HS-27A (cell line): Measurements from ENCODE around the gene SEPTIN3.
"Not testable (repeated sequence)": the region's sequence is repeated elsewhere in the genome, so short reads cannot be mapped to it uniquely, and the experiment has no call there.

Experiments used
- DNase-seq: peaks from one replicate; pipeline ENCODE4 v3.0.0-alpha.2; 2012; ENCODE audit warnings: low read depth, missing footprints

Gene SEPTIN3

DNA sequence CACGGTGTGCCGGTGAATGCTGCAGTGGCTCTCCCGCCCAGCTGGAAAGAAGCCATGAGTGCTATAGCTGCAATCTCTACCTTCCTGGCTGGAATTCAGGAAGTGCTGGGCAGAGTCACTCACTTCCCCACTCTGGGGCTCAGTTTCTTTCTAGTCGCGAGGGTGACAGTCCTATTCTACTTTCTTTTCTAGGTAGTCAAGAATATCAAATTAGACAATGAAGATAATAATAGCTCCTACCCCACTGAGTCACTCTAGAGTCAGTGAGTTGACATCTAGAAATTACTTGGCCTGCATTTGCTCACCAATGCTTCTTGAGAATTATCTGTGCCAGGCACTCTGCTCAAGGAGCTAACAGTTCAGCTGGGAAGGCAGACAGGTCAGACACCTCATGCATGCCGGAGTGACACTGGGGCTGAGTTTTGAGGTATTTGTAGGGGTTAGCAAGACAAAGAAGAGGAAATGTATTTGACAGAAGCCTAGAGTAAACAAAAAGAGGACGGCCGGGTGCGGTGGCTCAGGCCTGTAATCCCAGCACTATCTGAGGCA is 25.5 kb upstream of the SEPTIN3 start:
- no peak for DNase-seq

DNA sequence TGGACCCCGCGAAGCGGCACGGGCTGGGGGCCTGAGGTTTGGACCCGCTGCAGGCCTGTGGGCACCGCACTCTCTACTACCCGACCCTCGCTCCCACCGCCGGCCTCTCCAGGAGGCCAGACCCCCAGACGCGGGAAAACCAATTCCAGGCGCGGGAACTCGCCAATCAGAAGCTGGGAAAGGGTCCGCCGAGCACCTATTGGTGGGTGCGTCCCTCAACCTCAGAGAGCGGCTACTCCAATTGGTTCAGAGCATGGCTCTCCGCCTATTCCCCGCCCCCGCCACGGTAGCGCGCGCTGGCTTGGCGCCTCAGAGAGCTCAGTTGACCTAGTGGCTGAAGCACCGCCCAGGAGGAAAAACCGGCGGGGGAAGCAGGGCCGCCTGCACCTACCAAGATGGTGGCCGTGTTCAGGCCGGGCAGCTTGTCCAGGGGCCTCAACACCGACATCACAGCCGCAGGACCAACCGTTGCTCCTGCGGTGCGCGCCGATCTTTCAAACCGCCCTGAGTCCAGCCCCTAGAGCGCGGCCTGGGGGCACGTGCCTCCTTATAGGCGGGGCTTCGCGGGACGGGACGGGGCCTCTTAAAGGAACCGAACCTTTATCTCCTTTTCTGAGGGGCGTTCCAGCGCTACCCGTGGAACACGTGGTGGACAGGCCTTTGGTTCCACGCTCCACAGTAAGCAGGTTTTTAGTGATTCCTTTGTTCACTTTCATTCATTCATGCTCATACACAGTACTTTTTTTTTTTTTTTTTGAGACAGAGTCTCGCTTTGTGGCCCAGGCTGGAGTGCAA is 22.4 kb upstream of the SEPTIN3 start, which contains the start of gene CENPM:
CENPM (minus strand) TSS at position 524 of the 795 bp plus-strand sequence; CDS start at position 448, 76 bp downstream.
- peak; percentile 88 for DNase-seq

GRCh38 chr22:41947424-41948080 is 21.7 kb upstream of the SEPTIN3 start:
- no peak for DNase-seq

DNA sequence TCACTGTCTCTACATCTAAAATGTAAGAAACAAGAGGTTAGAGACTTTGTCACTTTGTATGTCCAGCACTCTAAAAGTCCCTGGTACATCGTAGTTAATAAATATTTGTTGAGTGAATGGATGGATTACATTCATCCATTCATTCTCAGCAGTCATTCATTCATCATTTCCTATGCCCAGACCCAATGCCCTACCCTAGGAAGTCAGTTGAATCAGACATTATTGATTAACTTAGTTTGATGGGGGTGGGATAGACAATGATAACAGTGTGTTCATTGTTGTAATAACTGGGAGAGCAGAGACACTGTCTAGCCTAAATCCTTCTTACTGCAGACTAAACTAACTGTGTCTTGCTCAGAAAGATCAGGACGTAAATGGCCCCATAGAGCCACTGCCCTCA is 21.1 kb upstream of the SEPTIN3 start:
- no peak for DNase-seq

DNA sequence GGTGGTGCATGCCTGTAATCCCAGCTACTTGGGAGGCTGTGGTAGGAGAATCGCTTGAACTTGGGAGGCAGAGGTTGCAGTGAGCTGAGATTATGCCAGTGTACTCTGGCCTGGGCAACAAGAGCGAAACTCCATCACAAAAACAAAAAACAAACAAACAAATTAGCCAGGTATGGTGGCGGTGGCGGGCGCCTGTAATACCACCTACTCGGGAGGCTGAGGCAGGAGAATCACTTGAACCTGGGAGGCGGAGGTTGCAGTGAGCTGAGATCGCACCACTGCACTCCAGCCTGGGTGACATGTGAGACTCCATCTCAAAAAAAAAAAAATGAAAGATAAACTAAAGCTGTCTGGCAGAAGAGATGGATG is 20.3 kb upstream of the SEPTIN3 start:
- DNase-seq, result not testable (repeated sequence)

DNA sequence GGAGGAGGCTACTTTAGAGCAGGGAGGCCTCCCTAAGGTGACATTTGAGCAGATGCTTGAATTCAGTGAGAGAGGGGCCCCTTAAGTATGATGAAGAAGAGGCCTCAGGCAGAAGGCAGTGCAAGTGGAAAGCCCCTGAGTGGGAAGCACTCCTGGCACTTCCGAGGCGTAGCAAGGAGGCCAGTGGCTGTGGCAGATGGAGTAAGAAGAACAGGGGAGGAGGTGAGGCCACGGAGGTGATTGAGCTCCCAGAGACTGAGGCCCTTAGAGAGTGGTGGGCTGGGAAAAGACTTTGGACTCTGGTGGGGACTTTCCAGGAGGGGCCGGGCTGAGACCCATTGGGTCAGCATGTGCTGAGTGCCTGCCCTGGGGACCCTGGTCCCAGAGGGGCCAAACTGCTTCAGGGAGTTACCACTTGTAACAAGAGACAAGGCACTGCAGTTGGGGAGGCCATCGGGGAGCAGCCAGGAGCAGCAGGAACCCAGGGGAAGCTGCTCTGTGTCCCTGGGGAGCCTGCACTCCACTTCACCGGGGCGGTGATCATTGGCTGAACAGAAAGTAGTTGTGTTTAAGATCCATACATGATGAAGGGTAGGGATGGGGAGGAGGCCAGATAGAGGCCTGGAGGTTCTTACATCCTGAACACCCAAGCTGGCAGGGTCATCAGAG is 19.8 kb upstream of the SEPTIN3 start:
- no peak for DNase-seq

DNA sequence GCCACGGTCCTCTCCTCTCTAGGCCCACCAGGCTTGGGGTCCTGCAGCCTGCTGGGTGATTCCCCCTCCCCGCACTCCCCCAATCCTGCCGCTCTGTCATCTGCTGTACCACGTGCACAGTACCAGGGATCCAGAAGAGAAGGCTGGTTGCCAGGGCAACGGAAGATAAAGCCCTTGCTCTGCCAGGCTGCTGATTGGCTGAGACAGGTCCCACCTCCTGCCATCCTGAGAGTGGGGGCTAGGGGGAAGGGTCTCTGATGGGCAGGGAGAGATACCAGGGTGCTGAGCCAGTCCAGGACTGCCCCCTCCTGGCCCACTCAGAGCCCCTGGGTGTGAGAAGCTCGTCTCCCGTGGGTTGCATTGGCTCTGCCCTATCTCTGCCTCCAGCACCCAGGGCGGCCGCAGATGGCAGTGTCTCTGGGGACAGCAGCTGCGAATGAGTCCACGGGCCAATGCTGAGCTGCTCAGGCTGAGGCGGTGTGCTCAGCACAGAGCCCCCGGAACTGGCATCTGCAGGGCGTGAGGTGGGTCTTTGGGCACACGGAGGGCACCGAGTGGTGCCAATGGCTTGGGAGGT is 17.3 kb upstream of the SEPTIN3 start, which contains the start of gene SMIM45:
SMIM45 (plus strand) TSS at position 253 of the 577 bp plus-strand sequence.
- no peak for DNase-seq

DNA sequence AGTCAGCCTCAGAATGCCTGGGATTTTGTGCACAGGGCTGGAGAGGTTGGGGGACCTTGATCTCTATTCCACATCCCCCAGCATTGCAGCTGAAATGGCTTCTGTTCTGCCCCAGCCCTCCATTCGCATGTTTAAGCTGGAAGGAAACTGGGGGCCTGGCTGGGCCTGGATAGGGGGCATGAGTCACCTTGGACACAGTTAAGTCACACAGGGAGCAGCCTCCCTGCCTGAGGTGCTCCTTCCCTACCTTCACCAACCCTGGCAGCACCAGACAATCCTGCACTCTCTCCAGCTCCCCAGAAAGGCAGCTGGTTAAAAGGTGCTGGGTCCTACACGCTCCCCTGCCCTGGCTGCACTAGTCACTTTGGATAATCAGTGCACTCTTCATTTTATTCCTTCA is 16.5 kb upstream of the SEPTIN3 start:
- no peak for DNase-seq

- DNase-seq, result no peak
Measured at GRCh38 chr22:41957941-41958556, 11.2 kb upstream of the SEPTIN3 start.

GRCh38 chr22:41963453-41964111 is 5.7 kb upstream of the SEPTIN3 start:
- no peak for DNase-seq

GRCh38 chr22:41964112-41964491 is 5.1 kb upstream of the SEPTIN3 start:
- no peak for DNase-seq

- DNase-seq, result no peak
Measured at GRCh38 chr22:41966225-41966606, 3.0 kb upstream of the SEPTIN3 start.

DNA sequence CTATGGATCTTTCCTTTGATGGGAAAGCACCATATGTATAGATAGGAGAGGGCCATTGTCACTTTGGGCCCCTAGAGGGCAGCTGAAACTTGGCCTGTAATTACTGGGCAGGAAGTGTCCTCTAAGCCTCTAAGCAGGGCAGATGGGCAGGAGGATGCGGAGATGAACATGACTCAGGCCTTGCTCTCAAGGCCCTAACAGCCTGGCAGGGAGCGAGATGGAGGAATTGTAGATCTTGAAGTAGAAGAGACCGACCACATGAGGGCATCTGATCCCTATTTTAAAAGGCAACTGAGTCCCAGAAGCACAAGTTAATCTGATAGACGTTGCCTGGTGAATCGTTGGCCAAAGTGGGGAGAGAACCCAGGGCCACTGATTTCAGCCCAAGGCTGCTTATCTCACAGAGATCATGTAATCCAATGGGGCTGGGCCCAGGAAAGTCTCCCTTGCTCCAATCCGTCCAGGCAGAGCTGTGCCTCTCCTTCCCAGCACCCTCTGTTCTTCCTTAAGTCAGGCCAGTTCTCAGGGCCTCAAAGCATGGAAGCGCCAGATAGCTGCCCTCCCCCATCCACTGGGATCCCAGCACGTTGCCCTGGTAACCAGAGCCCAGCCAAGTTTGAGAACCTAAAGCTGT is 2.5 kb upstream of the SEPTIN3 start:
- peak; percentile 39 for DNase-seq

DNA sequence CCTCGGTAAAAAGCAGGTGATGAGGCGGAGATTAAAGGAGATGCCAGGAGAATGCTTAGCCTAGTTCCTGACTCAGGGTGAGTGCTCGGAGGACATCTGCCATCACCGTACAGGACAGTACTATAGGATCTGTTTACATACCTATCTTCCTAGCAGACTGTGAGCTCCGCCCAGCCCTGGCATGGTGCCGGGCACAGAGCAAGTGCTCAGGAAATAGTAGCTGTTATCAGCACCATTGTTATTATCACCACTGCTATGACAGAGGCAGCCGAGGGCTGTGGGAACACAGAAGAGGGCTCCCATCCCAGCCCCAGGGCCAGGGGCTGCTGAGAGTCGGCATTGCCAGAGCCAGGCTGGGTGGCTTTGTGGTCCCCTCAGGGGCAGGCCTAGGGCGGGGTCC is 642 bp upstream of the SEPTIN3 start:
- no peak for DNase-seq

DNA sequence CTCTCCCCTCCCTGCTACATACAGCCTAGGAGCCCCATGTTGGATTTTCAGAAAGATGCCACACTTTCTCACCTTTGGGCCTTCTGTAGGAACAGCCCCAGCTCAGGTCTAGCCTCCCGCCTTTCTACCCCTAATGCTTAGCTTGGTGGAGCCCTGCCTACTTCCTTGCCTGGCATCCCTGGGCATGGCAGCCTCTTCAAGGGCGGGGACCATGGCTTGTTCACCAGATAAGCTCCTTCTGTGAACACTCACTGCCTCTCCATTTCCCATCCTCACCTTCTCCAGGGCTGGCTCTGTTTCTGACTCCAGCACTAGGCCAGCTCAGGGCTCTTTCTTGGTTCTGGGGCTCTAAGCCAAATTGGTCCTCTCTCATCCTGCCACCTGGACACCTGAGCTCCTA is 1.4 kb downstream of the SEPTIN3 start:
- DNase-seq, result no peak

DNA sequence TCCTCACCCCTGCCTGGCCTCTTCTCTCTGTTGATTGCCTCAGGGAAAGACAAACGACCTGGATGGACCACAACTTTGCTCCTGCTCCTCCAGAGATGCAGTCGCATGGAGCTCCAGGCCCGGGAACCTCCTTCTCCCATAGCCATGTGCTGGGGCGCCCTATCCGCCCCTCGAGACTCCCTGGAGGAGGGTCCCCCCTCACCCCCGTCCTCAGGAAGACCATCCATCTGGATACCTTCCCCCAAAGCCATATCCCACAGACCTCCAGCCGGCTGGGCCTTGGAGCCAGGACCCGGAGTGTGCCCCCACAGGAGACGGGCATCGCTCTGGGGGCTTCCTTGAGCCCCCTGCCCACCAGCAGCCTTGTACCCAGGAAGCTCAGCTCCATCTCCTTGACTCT is 2.2 kb downstream of the SEPTIN3 start:
- DNase-seq, result no peak

GRCh38 chr22:41974691-41975290 is 5.5 kb downstream of the SEPTIN3 start:
- DNase-seq, result no peak

GRCh38 chr22:41975299-41976069 is 6.2 kb downstream of the SEPTIN3 start:
- DNase-seq, result no peak

GRCh38 chr22:41976070-41976901 is 7.0 kb downstream of the SEPTIN3 start:
- DNase-seq, result no peak
